Keratinocyte (primary cell): Measurements from ENCODE around the gene ACTL7B. TPM values are rescaled to one million over a fixed set of nuclear protein-coding genes. Genes with fewer than 3 reads are reported as not detected.

Source experiments
- DNase-seq: peaks from one replicate; pipeline ENCODE4 v3.0.0-alpha.2; 2011; ENCODE audit warnings: low read depth, missing footprints, low spot score
- FAIRE-seq: peaks from 2 replicates; lab custom pipeline; 2011; peaks lifted over from hg19 to GRCh38; lab: Jason Lieb, UNC
- H2AFZ ChIP-seq: 2 replicates; pipeline ENCODE4 v1.6.0; 2012; ENCODE audit warnings: low read length, control low read depth, inconsistent platforms; ENCODE audit not compliant: control insufficient read depth
- H3K27ac ChIP-seq: 2 replicates; pipeline ENCODE4 v1.5.1; 2011; ENCODE audit warnings: low read length; ENCODE audit not compliant: control insufficient read depth, insufficient read depth
- H3K27me3 ChIP-seq: 3 replicates; pipeline ENCODE4 v1.6.0; 2011; ENCODE audit warnings: low read length; ENCODE audit not compliant: control insufficient read depth, insufficient read depth; ENCODE audit errors: extremely low read depth
- H3K36me3 ChIP-seq, 2 experiments: 2 replicates in 1 of 2; 3 replicates in 1 of 2; pipeline ENCODE4 v1.5.1; 2011; ENCODE audit warnings: low read length in 2 of 2, mild to moderate bottlenecking in 1 of 2; ENCODE audit not compliant: control insufficient read depth in 2 of 2, insufficient read depth in 2 of 2; ENCODE audit errors: extremely low read depth in 1 of 2
- H3K4me1 ChIP-seq: 3 replicates; pipeline ENCODE4 v1.5.1; 2011; ENCODE audit warnings: low read length; ENCODE audit not compliant: control insufficient read depth, insufficient read depth; ENCODE audit errors: extremely low read depth
- H3K4me2 ChIP-seq: 3 replicates; pipeline ENCODE4 v1.6.0; 2011; ENCODE audit warnings: low read depth, low read length; ENCODE audit not compliant: control insufficient read depth, insufficient read depth; ENCODE audit errors: extremely low read depth
- H3K4me3 ChIP-seq, 3 experiments: fragments of 200-600 bp in 1 of 3; sonication (generic) in 1 of 3; 2 replicates in 2 of 3; 3 replicates in 1 of 3; pipeline ENCODE4 v1.5.1; 2011 to 2016; ENCODE audit warnings: low read length in 3 of 3, mild to moderate bottlenecking in 3 of 3, control low read depth in 2 of 3, inconsistent platforms in 1 of 3, low read depth in 1 of 3, mixed read lengths in 1 of 3, mixed run types in 1 of 3, moderate library complexity in 1 of 3; ENCODE audit not compliant: control insufficient read depth in 2 of 3, insufficient read depth in 2 of 3; ENCODE audit errors: extremely low read depth in 1 of 3
- H3K79me2 ChIP-seq: 2 replicates; pipeline ENCODE4 v1.6.0; 2012; ENCODE audit warnings: low read length; ENCODE audit not compliant: control insufficient read depth, insufficient read depth
- H3K9ac ChIP-seq: 3 replicates; pipeline ENCODE4 v1.6.0; 2011; ENCODE audit warnings: low read length; ENCODE audit not compliant: control insufficient read depth, insufficient read depth; ENCODE audit errors: extremely low read depth
- H3K9me1 ChIP-seq: 3 replicates; pipeline ENCODE4 v1.6.0; 2011; ENCODE audit warnings: low read length; ENCODE audit not compliant: control insufficient read depth, insufficient read depth; ENCODE audit errors: extremely low read depth
- H3K9me3 ChIP-seq: 2 replicates; pipeline ENCODE4 v1.5.1; 2012; ENCODE audit warnings: low read depth, low read length; ENCODE audit not compliant: control insufficient read depth
- H4K20me1 ChIP-seq: 3 replicates; pipeline ENCODE4 v1.6.0; 2011; ENCODE audit warnings: low read length; ENCODE audit not compliant: control insufficient read depth, insufficient read depth; ENCODE audit errors: extremely low read depth
- EZH2 ChIP-seq: IDR thresholded peaks from one replicate; pipeline ENCODE4 v1.6.1; 2012; ENCODE audit warnings: inconsistent platforms, mild to moderate bottlenecking, low read length, moderate library complexity
- dilution Hi-C: fragments of 300-500 bp; cut with MboI; formaldehyde crosslinking; loops from one replicate; pipeline ENCODE4 v1.7.0; 2020; ENCODE audit warnings: low sequenced_read_pairs; ENCODE audit not compliant: extremely low pct_ligation_motif_present
- polyA plus RNA-seq, 5 experiments: library from polyadenylated mRNA; depleted of rRNA in 3 of 5; stranded (reverse) in 3 of 5; stranded (forward) in 1 of 5; unstranded in 1 of 5; fragments of >200 nt; gene quantifications; 1 replicate in 1 of 5; 2 replicates in 3 of 5; 3 replicates in 1 of 5; pipeline versions ENCODE4 v1.2.1 to v1.2.3, GENCODE V29; 2011 to 2012; ENCODE audit warnings: missing spikeins in 2 of 5, low read depth in 1 of 5, low replicate concordance in 1 of 5
- TF ChIP-seq, protein P1 (sequence below), 3 experiments: IDR thresholded peaks in 1 of 3; conservative IDR thresholded peaks in 1 of 3; optimal IDR thresholded peaks in 1 of 3; 2 replicates in 2 of 3; 3 replicates in 1 of 3; pipeline versions ENCODE3 to v1.5.1; 2011; ENCODE audit warnings: low read length in 3 of 3, mild to moderate bottlenecking in 3 of 3, moderate library complexity in 2 of 3, control low read depth in 1 of 3, inconsistent platforms in 1 of 3; ENCODE audit not compliant: insufficient read depth in 2 of 3; ENCODE audit errors: extremely low read depth in 1 of 3

The ACTL7B gene
- polyA plus RNA-seq, 1 donor (not counting 4 experiments of a cell fraction or from before 2014, with no cell fraction given): not detected

DNA sequence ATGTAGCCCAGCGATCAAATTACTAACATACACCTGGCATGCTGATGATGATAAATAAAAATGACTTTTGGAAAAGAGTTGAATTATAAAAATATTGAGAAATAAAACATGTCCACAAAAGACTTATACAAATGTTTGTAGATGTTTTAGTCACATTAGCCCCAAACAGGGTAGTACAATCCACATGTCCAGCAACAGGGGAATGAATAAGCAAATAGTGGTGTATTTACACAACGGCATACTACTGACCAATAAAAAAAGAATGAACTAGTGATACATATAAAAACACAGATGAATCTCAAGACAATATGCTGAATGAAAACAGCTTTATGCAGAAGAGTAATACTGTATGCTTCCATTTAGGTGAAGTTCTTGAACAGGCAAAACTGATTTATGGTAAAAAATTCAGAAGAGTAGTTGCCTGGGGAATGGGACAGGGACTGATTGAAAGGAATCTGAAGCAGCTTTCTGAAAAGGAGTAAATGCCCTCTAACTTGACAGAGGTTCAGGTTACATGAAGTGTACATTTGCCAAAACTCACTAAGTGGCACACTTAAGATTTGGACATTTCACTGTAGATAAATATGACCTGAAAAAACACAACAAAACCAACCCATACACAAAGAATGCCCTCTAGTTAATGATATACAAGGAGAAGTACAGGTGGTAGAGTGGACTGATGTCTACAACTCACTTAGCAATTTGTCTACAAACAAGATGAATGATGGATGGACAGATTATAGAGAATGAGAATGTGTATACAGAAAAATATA, 41.7 kb upstream of the ACTL7B start:
- FAIRE-seq (no peak), DNase-seq (no peak)
- H3K4me1 ChIP-seq: no peaks in the 10 kb centered on the region
- H3K27me3 ChIP-seq: no peaks in the 10 kb centered on the region
- H3K27ac ChIP-seq: no peak overlapping the region
- no peak for TF ChIP-seq EZH2
- TF ChIP-seq, protein P1, sequence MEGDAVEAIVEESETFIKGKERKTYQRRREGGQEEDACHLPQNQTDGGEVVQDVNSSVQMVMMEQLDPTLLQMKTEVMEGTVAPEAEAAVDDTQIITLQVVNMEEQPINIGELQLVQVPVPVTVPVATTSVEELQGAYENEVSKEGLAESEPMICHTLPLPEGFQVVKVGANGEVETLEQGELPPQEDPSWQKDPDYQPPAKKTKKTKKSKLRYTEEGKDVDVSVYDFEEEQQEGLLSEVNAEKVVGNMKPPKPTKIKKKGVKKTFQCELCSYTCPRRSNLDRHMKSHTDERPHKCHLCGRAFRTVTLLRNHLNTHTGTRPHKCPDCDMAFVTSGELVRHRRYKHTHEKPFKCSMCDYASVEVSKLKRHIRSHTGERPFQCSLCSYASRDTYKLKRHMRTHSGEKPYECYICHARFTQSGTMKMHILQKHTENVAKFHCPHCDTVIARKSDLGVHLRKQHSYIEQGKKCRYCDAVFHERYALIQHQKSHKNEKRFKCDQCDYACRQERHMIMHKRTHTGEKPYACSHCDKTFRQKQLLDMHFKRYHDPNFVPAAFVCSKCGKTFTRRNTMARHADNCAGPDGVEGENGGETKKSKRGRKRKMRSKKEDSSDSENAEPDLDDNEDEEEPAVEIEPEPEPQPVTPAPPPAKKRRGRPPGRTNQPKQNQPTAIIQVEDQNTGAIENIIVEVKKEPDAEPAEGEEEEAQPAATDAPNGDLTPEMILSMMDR (optimal IDR thresholded peaks at IDR 0.05 in 1 of 3, IDR thresholded peaks at IDR 0.05 in 1 of 3, conservative IDR thresholded peaks at IDR 0.05 in 1 of 3; ENCODE audit: extremely low read depth in 1 of 3, insufficient read depth in 2 of 3, low read length in 3 of 3): no peak
- H4K20me1 ChIP-seq: no peaks in the 10 kb centered on the region
- H3K36me3 ChIP-seq: peaks cover 28 to 43% of the 10 kb centered on the region in 2 experiments
- no peak overlapping the region for H3K4me3 ChIP-seq
- no peaks in the 10 kb centered on the region for H3K79me2 ChIP-seq
- H3K9ac ChIP-seq: no peak overlapping the region
- dilution Hi-C loops: no loop called here
- H2AFZ ChIP-seq: no peak overlapping the region
- no peak overlapping the region for H3K4me2 ChIP-seq
- H3K9me1 ChIP-seq: no peaks in the 10 kb centered on the region
- no peaks in the 10 kb centered on the region for H3K9me3 ChIP-seq

DNA sequence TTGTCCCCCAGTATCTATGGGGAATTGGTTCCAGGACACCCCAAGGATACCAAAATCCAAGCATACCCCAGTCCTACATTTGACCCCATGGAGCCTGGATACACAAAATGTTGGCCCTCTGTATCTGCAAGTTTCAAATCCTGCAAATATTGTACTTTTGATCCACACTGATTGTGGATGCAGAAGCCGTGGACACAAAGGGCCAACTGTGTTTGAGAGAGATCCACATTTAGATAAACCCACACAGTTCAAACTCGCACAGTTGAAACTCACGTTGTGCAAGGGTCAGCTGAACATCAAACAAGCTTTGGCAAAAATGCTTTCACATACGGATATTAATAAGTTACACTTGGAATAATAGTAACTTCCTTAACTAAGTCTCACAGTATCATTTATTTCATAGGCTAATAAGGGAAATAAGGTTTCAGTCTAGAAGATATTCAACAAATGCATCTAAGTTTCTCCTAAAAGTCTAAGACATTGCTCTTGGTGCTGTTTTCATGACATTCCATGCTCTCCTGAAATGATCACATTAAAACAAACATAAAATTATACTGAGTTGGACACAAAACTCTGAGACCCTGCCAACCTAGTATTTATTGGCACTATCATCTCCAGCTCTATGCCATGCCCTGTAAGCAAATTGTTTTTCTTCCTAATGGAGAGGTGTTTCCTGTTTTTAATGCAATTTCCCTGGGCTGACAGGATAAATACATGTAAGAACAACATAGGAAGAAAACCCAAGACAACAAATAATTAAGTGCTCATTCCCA, 38.6 kb upstream of the ACTL7B start:
- H3K4me3 ChIP-seq: no peak overlapping the region
- dilution Hi-C loops: no loop called here
- no peaks in the 10 kb centered on the region for H4K20me1 ChIP-seq
- no peaks in the 10 kb centered on the region for H3K27me3 ChIP-seq
- TF ChIP-seq EZH2: no peak
- TF ChIP-seq, protein P1 (optimal IDR thresholded peaks at IDR 0.05 in 1 of 3, IDR thresholded peaks at IDR 0.05 in 1 of 3, conservative IDR thresholded peaks at IDR 0.05 in 1 of 3; ENCODE audit: extremely low read depth in 1 of 3, insufficient read depth in 2 of 3, low read length in 3 of 3): no peak
- H3K79me2 ChIP-seq: no peaks in the 10 kb centered on the region
- H3K4me1 ChIP-seq: no peaks in the 10 kb centered on the region
- no peaks in the 10 kb centered on the region for H3K9me3 ChIP-seq
- no peak for DNase-seq
- H3K36me3 ChIP-seq: peaks cover 37 to 50% of the 10 kb centered on the region in 2 experiments
- no peaks in the 10 kb centered on the region for H3K9me1 ChIP-seq
- FAIRE-seq: no peak
- no peak overlapping the region for H2AFZ ChIP-seq
- no peak overlapping the region for H3K4me2 ChIP-seq
- no peak overlapping the region for H3K27ac ChIP-seq
- no peak overlapping the region for H3K9ac ChIP-seq
